ENCODE results near the gene XYLT2.

DNA sequence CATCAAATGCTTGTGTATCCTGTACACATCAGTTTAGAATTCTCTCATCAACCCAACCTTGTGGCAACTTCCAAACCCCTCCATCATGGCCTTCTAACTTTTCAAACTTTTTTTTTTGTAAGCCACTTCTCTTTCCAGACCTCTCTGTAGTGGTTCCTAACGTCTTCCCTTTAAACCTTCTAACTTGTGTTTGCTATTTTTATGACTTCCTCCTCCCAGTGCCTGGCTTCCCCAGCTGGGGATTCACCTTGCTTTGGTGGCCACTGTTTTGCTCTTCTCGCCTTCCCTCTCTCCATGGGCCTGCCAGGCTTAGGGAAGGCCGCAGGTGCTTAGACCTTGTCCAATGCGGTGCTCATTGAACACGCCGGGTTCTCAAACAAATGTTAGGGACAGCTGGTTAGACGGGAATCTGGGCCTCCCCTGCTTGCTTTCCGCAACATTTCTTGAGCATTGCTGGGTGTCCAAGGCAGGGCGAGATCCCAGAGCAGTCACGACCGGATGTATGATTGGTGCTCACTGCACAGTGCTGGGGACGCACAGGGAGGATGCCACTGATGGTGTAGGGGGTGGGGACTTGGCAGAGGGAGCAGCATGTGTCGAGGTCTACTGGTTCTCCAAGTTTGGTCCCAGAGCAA lies 1.1 kb upstream of the XYLT2 start:
- TF ChIP-seq, protein P1, sequence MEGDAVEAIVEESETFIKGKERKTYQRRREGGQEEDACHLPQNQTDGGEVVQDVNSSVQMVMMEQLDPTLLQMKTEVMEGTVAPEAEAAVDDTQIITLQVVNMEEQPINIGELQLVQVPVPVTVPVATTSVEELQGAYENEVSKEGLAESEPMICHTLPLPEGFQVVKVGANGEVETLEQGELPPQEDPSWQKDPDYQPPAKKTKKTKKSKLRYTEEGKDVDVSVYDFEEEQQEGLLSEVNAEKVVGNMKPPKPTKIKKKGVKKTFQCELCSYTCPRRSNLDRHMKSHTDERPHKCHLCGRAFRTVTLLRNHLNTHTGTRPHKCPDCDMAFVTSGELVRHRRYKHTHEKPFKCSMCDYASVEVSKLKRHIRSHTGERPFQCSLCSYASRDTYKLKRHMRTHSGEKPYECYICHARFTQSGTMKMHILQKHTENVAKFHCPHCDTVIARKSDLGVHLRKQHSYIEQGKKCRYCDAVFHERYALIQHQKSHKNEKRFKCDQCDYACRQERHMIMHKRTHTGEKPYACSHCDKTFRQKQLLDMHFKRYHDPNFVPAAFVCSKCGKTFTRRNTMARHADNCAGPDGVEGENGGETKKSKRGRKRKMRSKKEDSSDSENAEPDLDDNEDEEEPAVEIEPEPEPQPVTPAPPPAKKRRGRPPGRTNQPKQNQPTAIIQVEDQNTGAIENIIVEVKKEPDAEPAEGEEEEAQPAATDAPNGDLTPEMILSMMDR (IDR thresholded peaks at IDR 0.05 in 8 of 11, conservative IDR thresholded peaks at IDR 0.05 in 3 of 11), result no peak
- TF ChIP-seq POLR2A (IDR thresholded peaks at IDR 0.05), result no peak

Data from spleen (tissue), 7 donors.